Measurements from ENCODE around the gene ZBTB33.

Gene ZBTB33

DNA sequence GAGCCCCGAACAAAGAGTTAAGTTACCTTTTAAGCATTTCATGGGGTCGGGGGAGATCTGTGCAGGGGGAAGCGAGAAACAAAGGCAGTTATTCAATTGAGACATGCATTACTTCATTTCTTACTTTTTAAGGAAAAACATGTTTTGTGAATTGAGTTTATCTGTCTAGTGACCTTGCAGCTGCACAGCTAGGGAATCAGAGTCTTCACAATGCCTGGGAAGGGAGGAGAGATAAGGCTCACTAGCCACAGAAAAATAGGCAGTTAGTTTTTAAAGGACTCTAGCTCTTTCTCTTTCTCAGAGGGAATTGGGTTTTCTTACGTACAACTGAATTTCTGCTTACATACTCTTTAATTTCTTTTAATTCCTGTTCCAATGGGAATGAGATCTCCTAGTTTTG, 26.2 kb upstream of the ZBTB33 start:
- Histone ChIP-seq H3K4me1 (ENCODE audit: low read length) (no peaks in the 10 kb centered on the region), H2AFZ (ENCODE audit: low read length) (no peak overlapping the region), H3F3A (ENCODE audit: insufficient read depth, low read length) (no peaks in the 10 kb centered on the region), H3K9ac (ENCODE audit: low read length) (no peak overlapping the region), H3K4me3 (ENCODE audit: low read length) (no peak overlapping the region), H3K9me2 (replicated peaks; ENCODE audit: insufficient read depth, low read length) (no peaks in the 10 kb centered on the region), H3K36me3 (replicated peaks; ENCODE audit: insufficient read depth, low read length) (no peaks in the 10 kb centered on the region), H3K4me2 (ENCODE audit: low read depth, low read length) (no peak overlapping the region), H3K27ac (ENCODE audit: low read length) (no peak overlapping the region), H3K27me3 (replicated peaks; ENCODE audit: insufficient read depth, low read length) (no peaks in the 10 kb centered on the region), H4K20me1 (ENCODE audit: insufficient read depth, low read length) (no peaks in the 10 kb centered on the region), H3K79me2 (ENCODE audit: low read length) (no peaks in the 10 kb centered on the region), H3K9me3 (replicated peaks; ENCODE audit: insufficient read depth, low read length) (no peaks in the 10 kb centered on the region)
- no peak for DNase-seq
- no peak for TF ChIP-seq EZH2 (optimal IDR thresholded peaks at IDR 0.05; ENCODE audit: low read depth, low read length)
- TF ChIP-seq, protein P1, sequence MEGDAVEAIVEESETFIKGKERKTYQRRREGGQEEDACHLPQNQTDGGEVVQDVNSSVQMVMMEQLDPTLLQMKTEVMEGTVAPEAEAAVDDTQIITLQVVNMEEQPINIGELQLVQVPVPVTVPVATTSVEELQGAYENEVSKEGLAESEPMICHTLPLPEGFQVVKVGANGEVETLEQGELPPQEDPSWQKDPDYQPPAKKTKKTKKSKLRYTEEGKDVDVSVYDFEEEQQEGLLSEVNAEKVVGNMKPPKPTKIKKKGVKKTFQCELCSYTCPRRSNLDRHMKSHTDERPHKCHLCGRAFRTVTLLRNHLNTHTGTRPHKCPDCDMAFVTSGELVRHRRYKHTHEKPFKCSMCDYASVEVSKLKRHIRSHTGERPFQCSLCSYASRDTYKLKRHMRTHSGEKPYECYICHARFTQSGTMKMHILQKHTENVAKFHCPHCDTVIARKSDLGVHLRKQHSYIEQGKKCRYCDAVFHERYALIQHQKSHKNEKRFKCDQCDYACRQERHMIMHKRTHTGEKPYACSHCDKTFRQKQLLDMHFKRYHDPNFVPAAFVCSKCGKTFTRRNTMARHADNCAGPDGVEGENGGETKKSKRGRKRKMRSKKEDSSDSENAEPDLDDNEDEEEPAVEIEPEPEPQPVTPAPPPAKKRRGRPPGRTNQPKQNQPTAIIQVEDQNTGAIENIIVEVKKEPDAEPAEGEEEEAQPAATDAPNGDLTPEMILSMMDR (IDR thresholded peaks at IDR 0.05; ENCODE audit: low read length) = no peak
- no peak for TF ChIP-seq EZH2phosphoT487 (IDR thresholded peaks at IDR 0.05; ENCODE audit: low read length)

DNA sequence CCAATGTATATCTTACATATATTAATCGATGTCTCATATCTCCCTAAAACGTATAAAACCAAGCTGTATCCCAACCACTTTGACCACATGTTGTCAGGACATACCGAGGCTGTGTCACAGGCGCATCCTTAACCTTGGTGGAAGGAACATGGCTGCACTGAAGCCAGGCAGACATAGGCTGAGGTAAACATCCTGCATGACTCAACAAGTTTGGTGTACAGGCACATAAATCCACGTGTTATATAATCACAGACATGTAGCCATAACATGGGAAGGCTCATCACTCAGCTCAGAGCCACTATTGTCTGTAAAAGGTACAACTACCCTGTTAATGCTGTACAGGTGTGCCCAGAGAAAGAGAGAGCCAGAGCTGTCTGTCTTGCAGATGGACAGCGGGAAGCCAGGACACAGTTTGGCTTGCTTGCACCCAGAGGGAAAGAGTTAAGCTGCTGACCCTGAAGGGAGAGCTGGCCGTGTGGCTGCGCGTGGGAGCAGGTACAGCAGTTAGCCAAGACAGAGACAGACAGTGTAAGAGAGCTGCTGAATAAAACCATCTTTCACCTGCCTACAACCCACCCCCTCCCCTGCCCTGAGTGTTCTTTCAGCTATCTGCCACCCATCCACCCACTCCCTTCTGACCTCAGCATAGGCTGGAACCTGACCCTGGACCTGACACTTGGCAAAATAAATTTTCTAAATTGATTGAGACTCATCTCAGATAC, 22.3 kb upstream of the ZBTB33 start:
- H3K9me3 ChIP-seq (replicated peaks; ENCODE audit: insufficient read depth, low read length) = no peaks in the 10 kb centered on the region
- TF ChIP-seq EZH2phosphoT487 (IDR thresholded peaks at IDR 0.05; ENCODE audit: low read length) (no peak), EZH2 (optimal IDR thresholded peaks at IDR 0.05; ENCODE audit: low read depth, low read length) (no peak)
- TF ChIP-seq, protein P1 (IDR thresholded peaks at IDR 0.05; ENCODE audit: low read length) = no peak
- DNase-seq = no peak
- no peak overlapping the region for H3K4me3 ChIP-seq (ENCODE audit: low read length)
- no peaks in the 10 kb centered on the region for H4K20me1 ChIP-seq (ENCODE audit: insufficient read depth, low read length)
- H3K79me2 ChIP-seq (ENCODE audit: low read length) = no peaks in the 10 kb centered on the region
- H3K9ac ChIP-seq (ENCODE audit: low read length) = no peak overlapping the region
- no peaks in the 10 kb centered on the region for H3K27me3 ChIP-seq (replicated peaks; ENCODE audit: insufficient read depth, low read length)
- 0 out of 2 replicates have a peak, but pooled peaks cover 4% of the 10 kb centered on the region for H3K4me1 ChIP-seq (ENCODE audit: low read length)
- no peaks in the 10 kb centered on the region for H3K36me3 ChIP-seq (replicated peaks; ENCODE audit: insufficient read depth, low read length)
- H3F3A ChIP-seq (ENCODE audit: insufficient read depth, low read length) = no peaks in the 10 kb centered on the region
- no peak overlapping the region for H2AFZ ChIP-seq (ENCODE audit: low read length)
- H3K27ac ChIP-seq (ENCODE audit: low read length) = no peak overlapping the region
- no peaks in the 10 kb centered on the region for H3K9me2 ChIP-seq (replicated peaks; ENCODE audit: insufficient read depth, low read length)
- no peak overlapping the region for H3K4me2 ChIP-seq (ENCODE audit: low read depth, low read length)

DNA sequence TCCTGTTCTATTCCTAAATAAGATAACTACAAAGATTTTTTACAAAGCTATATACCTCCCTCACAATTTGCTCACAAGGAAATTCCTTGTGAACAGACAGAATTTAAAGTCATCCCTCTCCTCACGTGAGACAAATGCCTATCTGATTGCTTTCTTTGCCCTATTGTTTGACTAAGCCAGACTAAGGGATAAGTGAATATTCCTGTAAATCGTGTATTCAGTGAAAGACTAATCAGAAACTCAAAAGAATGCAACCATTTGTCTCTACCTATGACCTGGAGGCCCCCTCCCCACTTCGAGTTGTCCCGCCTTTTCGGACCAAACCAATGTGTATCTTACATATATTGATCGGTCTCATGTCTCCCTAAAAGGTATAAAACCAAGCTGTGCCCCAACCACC, 15.3 kb upstream of the ZBTB33 start:
- Histone ChIP-seq H3K79me2 (ENCODE audit: low read length) (no peaks in the 10 kb centered on the region), H4K20me1 (ENCODE audit: insufficient read depth, low read length) (no peaks in the 10 kb centered on the region), H3F3A (ENCODE audit: insufficient read depth, low read length) (no peaks in the 10 kb centered on the region), H3K9me2 (replicated peaks; ENCODE audit: insufficient read depth, low read length) (no peaks in the 10 kb centered on the region), H3K9ac (ENCODE audit: low read length) (no peak overlapping the region), H3K27me3 (replicated peaks; ENCODE audit: insufficient read depth, low read length) (no peaks in the 10 kb centered on the region), H3K9me3 (replicated peaks; ENCODE audit: insufficient read depth, low read length) (no peaks in the 10 kb centered on the region), H3K4me3 (ENCODE audit: low read length) (no peak overlapping the region), H3K27ac (ENCODE audit: low read length) (no peak overlapping the region), H3K36me3 (replicated peaks; ENCODE audit: insufficient read depth, low read length) (no peaks in the 10 kb centered on the region), H2AFZ (ENCODE audit: low read length) (no peak overlapping the region), H3K4me2 (ENCODE audit: low read depth, low read length) (no peak overlapping the region), H3K4me1 (ENCODE audit: low read length) (no peaks in the 10 kb centered on the region)
- TF ChIP-seq EZH2 (optimal IDR thresholded peaks at IDR 0.05; ENCODE audit: low read depth, low read length) (no peak), EZH2phosphoT487 (IDR thresholded peaks at IDR 0.05; ENCODE audit: low read length) (no peak)
- TF ChIP-seq, protein P1 (IDR thresholded peaks at IDR 0.05; ENCODE audit: low read length) = no peak
- no peak for DNase-seq
